ENCODE measurements around the gene CRYBB3.

- no peak for TF ChIP-seq CTCF (IDR thresholded peaks at IDR 0.05)
- TF ChIP-seq STAT6 (CRISPR knock-in tag; conservative IDR thresholded peaks at IDR 0.05; ENCODE audit: low read depth) = no peak
Observed at GRCh38 chr22:25219948-25220442, 20.3 kb downstream of the CRYBB3 start.

Measured in WTC11 (cell line).